Muscle of back (tissue), 11 donors: ENCODE measurements around the gene PADI1. TPM values are rescaled to one million over a fixed set of nuclear protein-coding genes. Genes with fewer than 3 reads are reported as not detected.

Experiments used
- DNase-seq, 3 donors: peaks; one replicate each; pipeline versions ENCODE4 v3.0.0 to v3.0.0-alpha.2; 2013
- polyA plus RNA-seq, 10 donors: library from polyadenylated mRNA; unstranded; fragments of 120-200 nt; gene quantifications; one replicate each; pipeline ENCODE4 v1.2.1, GENCODE V29; 2013; ENCODE audit not compliant: insufficient read length in 10 of 10

Gene PADI1
- polyA plus RNA-seq, 10 donors: 0.15 to 0.97 (median 0.34) TPM

- no peak for DNase-seq
These were observed 10.1 kb downstream of the PADI1 start for GRCh38 chr1:17214876-17215544.

GRCh38 chr1:17215545-17215890, 10.6 kb downstream of the PADI1 start:
- DNase-seq: no peak

- no peak for DNase-seq
These were observed 11.2 kb downstream of the PADI1 start for GRCh38 chr1:17216078-17216477.

GRCh38 chr1:17217607-17218006, 12.7 kb downstream of the PADI1 start:
- DNase-seq: no peak

- no peak for DNase-seq
These were observed 14.0 kb downstream of the PADI1 start for GRCh38 chr1:17218939-17219338.

GRCh38 chr1:17220287-17220686, 15.4 kb downstream of the PADI1 start:
- DNase-seq: no peak

- no peak for DNase-seq
These were observed 17.6 kb downstream of the PADI1 start for GRCh38 chr1:17222557-17222956.

- DNase-seq: no peak
These were observed 19.5 kb downstream of the PADI1 start for GRCh38 chr1:17224434-17224833.

- no peak for DNase-seq
These were observed 20.2 kb downstream of the PADI1 start for GRCh38 chr1:17225140-17225539.

- no peak for DNase-seq
These were observed 22.5 kb downstream of the PADI1 start for GRCh38 chr1:17227358-17227915.

- no peak for DNase-seq
These were observed 23.7 kb downstream of the PADI1 start for GRCh38 chr1:17228619-17229018.

GRCh38 chr1:17229379-17229778, 24.5 kb downstream of the PADI1 start:
- DNase-seq: no peak

- DNase-seq: no peak
These were observed 25.2 kb downstream of the PADI1 start for GRCh38 chr1:17230106-17230505.

GRCh38 chr1:17230671-17231310, 25.9 kb downstream of the PADI1 start:
- DNase-seq: no peak

- DNase-seq: peak in 1 of 3 donors; percentile 59
These were observed 28.1 kb downstream of the PADI1 start for GRCh38 chr1:17232759-17233661.

- peak in 1 of 3 donors; percentile 70 for DNase-seq
These were observed 28.9 kb downstream of the PADI1 start for GRCh38 chr1:17233675-17234320.

- no peak for DNase-seq
These were observed 29.5 kb downstream of the PADI1 start for GRCh38 chr1:17234405-17234804.

- no peak for DNase-seq
These were observed 30.4 kb downstream of the PADI1 start for GRCh38 chr1:17235135-17235885.

- DNase-seq: peak; percentile 78 to 86 (median 84)
These were observed 32.0 kb downstream of the PADI1 start for GRCh38 chr1:17236779-17237560.

- no peak for DNase-seq
These were observed 32.6 kb downstream of the PADI1 start for GRCh38 chr1:17237561-17237903.
